ENCODE data around the gene TAF13.

GRCh38 chr1:109094871-109095270 is 19.1 kb upstream of the TAF13 start:
- no peak for TF ChIP-seq CTCF (IDR thresholded peaks at IDR 0.05)
- TF ChIP-seq POLR2A (IDR thresholded peaks at IDR 0.05) = no peak
- TF ChIP-seq POLR2AphosphoS5 (IDR thresholded peaks at IDR 0.05) = no peak
- TF ChIP-seq EP300 (IDR thresholded peaks at IDR 0.05) = no peak
